Mesenteric fat pad (tissue), 1 donor: ENCODE results near the gene EPHX1. TPM values are rescaled to one million over a fixed set of nuclear protein-coding genes. Genes with fewer than 3 reads are reported as not detected.

Experiments used
- total RNA-seq: library from RNA; stranded (reverse); fragmentation: NEBNext Ultra II Directional; extraction: Animal tissue kit (Norgen Biotek cat#: 25700); gene quantifications from one replicate; pipeline ENCODE4 v1.2.1, GENCODE V29; 2021
- donor health status: DM: yes; HTN: yes; CAD: no.

The EPHX1 gene
- total RNA-seq, 1 donor from 2014 or later: 288 TPM

Other genes with a start within 250 kb of the EPHX1 start
- 51.9 TPM for gene ENAH, start 157.0 kb upstream of the EPHX1 start, total RNA-seq
- 125 TPM for gene SRP9, start 32.3 kb upstream of the EPHX1 start, total RNA-seq
- gene TMEM63A, start 72.3 kb downstream of the EPHX1 start, total RNA-seq: 79.7 TPM
- not detected for gene LEFTY1, start 79.0 kb downstream of the EPHX1 start, total RNA-seq
- 48.9 TPM for gene PYCR2, start 114.1 kb downstream of the EPHX1 start, total RNA-seq
- gene LEFTY2, start 131.1 kb downstream of the EPHX1 start, total RNA-seq: 2.2 TPM
- 20.1 TPM for gene SDE2, start 189.2 kb downstream of the EPHX1 start, total RNA-seq